Neural progenitor cell (in vitro differentiated cells): ENCODE results near the gene CHKA. TPM values are rescaled to one million over a fixed set of nuclear protein-coding genes. Genes with fewer than 3 reads are reported as not detected.

Experiments
- DNase-seq: peaks from one replicate; pipeline ENCODE4 v3.0.0-alpha.2; 2016; ENCODE audit warnings: low spot score
- H2AFZ ChIP-seq: fragments of 200-600 bp; sonication (generic); replicated peaks from 2 replicates; pipeline ENCODE4 v1.6.1; 2016; ENCODE audit warnings: antibody characterized with exemption
- H3F3A ChIP-seq: fragments of 200-600 bp; sonication (generic); 2 replicates; pipeline ENCODE4 v1.6.1; 2016; ENCODE audit warnings: antibody characterized with exemption, low read depth
- H3K27ac ChIP-seq: fragments of 200-600 bp; sonication (generic); 2 replicates; pipeline ENCODE4 v1.5.1; 2016; ENCODE audit warnings: mild to moderate bottlenecking
- H3K27me3 ChIP-seq: fragments of 200-600 bp; sonication (generic); 2 replicates; pipeline ENCODE4 v1.6.1; 2016; ENCODE audit warnings: mild to moderate bottlenecking, moderate library complexity
- H3K36me3 ChIP-seq: fragments of 200-600 bp; sonication (generic); 2 replicates; pipeline ENCODE4 v1.5.1; 2016
- H3K4me1 ChIP-seq: fragments of 200-600 bp; sonication (generic); 2 replicates; pipeline ENCODE4 v1.6.1; 2016; ENCODE audit warnings: mixed run types
- H3K4me2 ChIP-seq: fragments of 200-600 bp; sonication (generic); 2 replicates; pipeline ENCODE4 v1.6.1; 2016
- H3K4me3 ChIP-seq: fragments of 200-600 bp; sonication (generic); 2 replicates; pipeline ENCODE4 v1.5.1; 2016
- H3K79me2 ChIP-seq: fragments of 200-600 bp; sonication (generic); 2 replicates; pipeline ENCODE4 v1.6.1; 2016; ENCODE audit warnings: low read depth
- H3K9ac ChIP-seq: fragments of 200-600 bp; sonication (generic); 2 replicates; pipeline ENCODE4 v1.6.1; 2016
- H3K9me3 ChIP-seq: fragments of 200-600 bp; sonication (generic); 2 replicates; pipeline ENCODE4 v1.5.1; 2016; ENCODE audit warnings: low read depth
- H4K20me1 ChIP-seq: fragments of 200-600 bp; sonication (generic); 2 replicates; pipeline ENCODE4 v1.6.1; 2016; ENCODE audit warnings: low read depth
- H3K27ac Mint-ChIP-seq: 3 replicates; pipeline ENCODE4 v1.8.0; 2021; ENCODE audit warnings: mixed read lengths
- H3K27me3 Mint-ChIP-seq: 2 replicates; pipeline ENCODE4 v1.8.0; 2022; ENCODE audit warnings: low read depth, mild to moderate bottlenecking, inconsistent platforms, moderate library complexity, mixed read lengths; ENCODE audit not compliant: insufficient read depth
- H3K36me3 Mint-ChIP-seq: 3 replicates; pipeline ENCODE4 v1.8.0; 2021; ENCODE audit warnings: mixed read lengths
- H3K4me1 Mint-ChIP-seq: 3 replicates; pipeline ENCODE4 v1.8.0; 2021; ENCODE audit warnings: mixed read lengths
- H3K4me3 Mint-ChIP-seq: 3 replicates; pipeline ENCODE4 v1.8.0; 2021; ENCODE audit warnings: mild to moderate bottlenecking, moderate library complexity, mixed read lengths
- H3K9me3 Mint-ChIP-seq: 3 replicates; pipeline ENCODE4 v1.8.0; 2020; ENCODE audit warnings: mixed read lengths
- CTCF ChIP-seq: fragments of 200-600 bp; sonication (generic); IDR thresholded peaks from 2 replicates; pipeline ENCODE4 v1.5.1; 2017; ENCODE audit warnings: antibody characterized with exemption, mild to moderate bottlenecking
- EZH2 ChIP-seq: fragments of 200-600 bp; sonication (generic); IDR thresholded peaks from 2 replicates; pipeline ENCODE4 v1.6.1; 2017; ENCODE audit warnings: antibody characterized with exemption, mild to moderate bottlenecking, moderate library complexity
- EZH2phosphoT487 ChIP-seq: fragments of 200-600 bp; sonication (generic); IDR thresholded peaks from 2 replicates; pipeline ENCODE4 v1.6.1; 2017; ENCODE audit warnings: antibody characterized with exemption
- total RNA-seq: library from RNA; depleted of rRNA; stranded (reverse); fragments of >200 nt; gene quantifications from 2 replicates; pipeline ENCODE4 v1.2.3, GENCODE V29; 2015; ENCODE audit warnings: low replicate concordance

The CHKA gene
- total RNA-seq, 1 donor from 2014 or later, result 36.8 TPM

DNA sequence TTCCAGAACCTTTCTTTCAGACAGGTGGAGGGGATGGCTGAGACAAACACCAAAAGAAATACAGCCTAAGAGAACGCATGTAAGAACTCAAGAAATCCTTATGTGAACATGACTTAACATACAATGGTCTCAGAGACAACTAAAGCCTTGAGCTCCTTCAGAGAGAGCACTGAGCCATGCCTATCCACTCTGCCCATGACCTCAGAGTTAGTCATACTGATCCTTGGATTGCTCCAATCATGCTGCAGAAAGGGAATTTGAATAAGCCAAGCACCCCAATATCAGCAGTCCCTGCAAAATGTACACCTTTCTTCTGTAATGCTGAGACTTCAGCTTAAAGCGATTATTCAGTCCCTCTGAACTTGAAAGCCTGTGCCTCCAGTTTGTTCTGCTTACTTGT lies 43.2 kb upstream of the CHKA start:
- H3K36me3 ChIP-seq, result no peaks in the 10 kb centered on the region

GRCh38 chr11:68163691-68164090 lies 42.5 kb upstream of the CHKA start:
- Mint-ChIP-seq H3K36me3 (peaks cover 22% of the 10 kb centered on the region), H3K27me3 (peaks cover 4% of the 10 kb centered on the region), H3K27ac (peak overlapping the region; percentile 32), H3K4me3 (no peak overlapping the region), H3K4me1 (peaks cover 35% of the 10 kb centered on the region), H3K9me3 (no peaks in the 10 kb centered on the region)
- no peak overlapping the region for H3K4me2 ChIP-seq
- no peak for DNase-seq
- no peaks in the 10 kb centered on the region for H3K79me2 ChIP-seq
- no peak overlapping the region for H2AFZ ChIP-seq
- TF ChIP-seq EZH2 (no peak), EZH2phosphoT487 (no peak), CTCF (no peak)
- H4K20me1 ChIP-seq, result peaks cover 12% of the 10 kb centered on the region
- H3K36me3 ChIP-seq, result no peaks in the 10 kb centered on the region
- H3K4me3 ChIP-seq, result no peak overlapping the region
- H3K27ac ChIP-seq, result no peak overlapping the region
- H3K9ac ChIP-seq, result no peak overlapping the region
- H3K4me1 ChIP-seq, result peaks cover 22% of the 10 kb centered on the region
- H3K27me3 ChIP-seq, result no peaks in the 10 kb centered on the region
- H3K9me3 ChIP-seq, result no peaks in the 10 kb centered on the region
- peaks cover 24% of the 10 kb centered on the region for H3F3A ChIP-seq

More for the DNA sequence above, 43.2 kb upstream of the CHKA start:
- no peak overlapping the region for H3K4me2 ChIP-seq
- H4K20me1 ChIP-seq, result peaks cover 6% of the 10 kb centered on the region
- H3K27me3 Mint-ChIP-seq, result peaks cover 4% of the 10 kb centered on the region
- no peak overlapping the region for H3K27ac ChIP-seq
- H2AFZ ChIP-seq, result no peak overlapping the region
- no peaks in the 10 kb centered on the region for H3K9me3 ChIP-seq
- H3K79me2 ChIP-seq, result no peaks in the 10 kb centered on the region
- peaks cover 25% of the 10 kb centered on the region for H3K36me3 Mint-ChIP-seq
- H3K9me3 Mint-ChIP-seq, result no peaks in the 10 kb centered on the region
- H3K9ac ChIP-seq, result no peak overlapping the region
- TF ChIP-seq CTCF (no peak), EZH2phosphoT487 (no peak), EZH2 (no peak)
- no peak for DNase-seq
- no peak overlapping the region for H3K27ac Mint-ChIP-seq
- H3K4me1 Mint-ChIP-seq, result peaks cover 28% of the 10 kb centered on the region
- no peaks in the 10 kb centered on the region for H3K27me3 ChIP-seq
- H3K4me1 ChIP-seq, result peaks cover 15% of the 10 kb centered on the region
- no peak overlapping the region for H3K4me3 Mint-ChIP-seq
- H3K4me3 ChIP-seq, result no peak overlapping the region
- peaks cover 16% of the 10 kb centered on the region for H3F3A ChIP-seq

GRCh38 chr11:68160100-68160695 lies 39.0 kb upstream of the CHKA start:
- Histone ChIP-seq H3K36me3 (no peaks in the 10 kb centered on the region), H3F3A (peaks cover 36% of the 10 kb centered on the region), H4K20me1 (peaks cover 15% of the 10 kb centered on the region), H3K4me1 (peaks cover 35% of the 10 kb centered on the region), H3K9ac (no peak overlapping the region), H3K79me2 (no peaks in the 10 kb centered on the region), H3K27me3 (no peaks in the 10 kb centered on the region), H2AFZ (no peak overlapping the region), H3K27ac (peak overlapping the region; percentile 64), H3K4me3 (no peak overlapping the region), H3K9me3 (no peaks in the 10 kb centered on the region), H3K4me2 (peak overlapping the region; percentile 60)
- TF ChIP-seq EZH2, result no peak
- no peak for TF ChIP-seq EZH2phosphoT487
- H3K27ac Mint-ChIP-seq, result peak overlapping the region; percentile 85
- H3K4me3 Mint-ChIP-seq, result peak overlapping the region; percentile 44
- H3K27me3 Mint-ChIP-seq, result peaks cover 7% of the 10 kb centered on the region
- peaks cover 59% of the 10 kb centered on the region for H3K4me1 Mint-ChIP-seq
- peaks cover 29% of the 10 kb centered on the region for H3K36me3 Mint-ChIP-seq
- no peaks in the 10 kb centered on the region for H3K9me3 Mint-ChIP-seq
- DNase-seq, result peak; percentile 25

DNA sequence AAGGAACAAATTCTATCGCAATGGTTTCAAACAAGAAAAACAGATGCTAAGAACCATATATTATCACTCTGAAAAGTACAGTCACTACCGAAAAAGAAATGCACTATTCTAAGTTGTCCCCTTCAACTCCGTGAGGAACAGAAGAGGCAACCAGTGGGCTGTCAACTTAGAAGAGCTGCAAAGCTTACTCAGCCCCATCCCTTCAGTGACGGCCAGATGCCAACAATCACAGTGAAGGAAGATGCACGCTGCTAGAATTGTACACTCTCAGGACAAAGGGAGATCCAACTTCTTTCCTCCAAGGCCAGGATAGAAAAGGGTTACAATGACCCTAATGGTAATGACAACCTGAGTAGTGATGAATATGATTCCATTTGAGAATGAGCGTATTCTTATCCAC lies 38.5 kb upstream of the CHKA start:
- H3F3A ChIP-seq, result peaks cover 36% of the 10 kb centered on the region
- TF ChIP-seq EZH2 (no peak), CTCF (no peak), EZH2phosphoT487 (no peak)
- Mint-ChIP-seq H3K9me3 (no peaks in the 10 kb centered on the region), H3K36me3 (peaks cover 33% of the 10 kb centered on the region), H3K27me3 (peaks cover 7% of the 10 kb centered on the region), H3K4me3 (peak overlapping the region; percentile 69), H3K27ac (peak overlapping the region; percentile 98), H3K4me1 (peaks cover 59% of the 10 kb centered on the region)
- no peak overlapping the region for H3K9ac ChIP-seq
- no peak overlapping the region for H2AFZ ChIP-seq
- no peaks in the 10 kb centered on the region for H3K9me3 ChIP-seq
- DNase-seq, result peak; percentile 27
- peaks cover 15% of the 10 kb centered on the region for H4K20me1 ChIP-seq
- H3K4me2 ChIP-seq, result peak overlapping the region; percentile 60
- H3K4me3 ChIP-seq, result no peak overlapping the region
- no peaks in the 10 kb centered on the region for H3K79me2 ChIP-seq
- peak overlapping the region; percentile 64 for H3K27ac ChIP-seq
- H3K27me3 ChIP-seq, result no peaks in the 10 kb centered on the region
- no peaks in the 10 kb centered on the region for H3K36me3 ChIP-seq
- H3K4me1 ChIP-seq, result peaks cover 35% of the 10 kb centered on the region
